Mucosa of rectum (tissue), 2 donors: ENCODE data around the gene MTUS2.

Experiments
- H3K27ac ChIP-seq, 2 donors: one replicate each; pipeline ENCODE4 v1.7.0; 2013; ENCODE audit warnings: inconsistent platforms in 2 of 2, low read depth in 2 of 2, low read length in 2 of 2
- H3K27me3 ChIP-seq, 2 donors: one replicate each; pipeline ENCODE4 v1.7.0; 2013; ENCODE audit warnings: low read length in 2 of 2; ENCODE audit not compliant: control insufficient read depth in 2 of 2, insufficient read depth in 2 of 2
- H3K36me3 ChIP-seq, 2 donors: one replicate each; pipeline ENCODE4 v1.7.0; 2013; ENCODE audit warnings: low read length in 2 of 2; ENCODE audit not compliant: control insufficient read depth in 2 of 2, insufficient read depth in 2 of 2
- H3K4me1 ChIP-seq, 2 donors: one replicate each; pipeline ENCODE4 v1.7.0; 2013; ENCODE audit warnings: low read length in 2 of 2, mild to moderate bottlenecking in 1 of 2; ENCODE audit not compliant: control insufficient read depth in 2 of 2, insufficient read depth in 2 of 2
- H3K4me3 ChIP-seq, 2 donors: one replicate each; pipeline ENCODE4 v1.7.0; 2013; ENCODE audit warnings: low read length in 2 of 2
- H3K9ac ChIP-seq, 2 donors: one replicate each; pipeline ENCODE4 v1.7.0; 2013; ENCODE audit warnings: low read length in 2 of 2, low read depth in 1 of 2, mild to moderate bottlenecking in 1 of 2
- H3K9me3 ChIP-seq, 2 donors: one replicate each; pipeline ENCODE4 v1.7.0; 2013; ENCODE audit warnings: low read length in 2 of 2; ENCODE audit not compliant: control insufficient read depth in 2 of 2
- donor health status: healthy.
- donor health status: Normal muscosa, but diverticular disease.

The MTUS2 gene

GRCh38 chr13:29508130-29508875, 688.2 kb downstream of the MTUS2 start:
- Histone ChIP-seq H3K4me1 (no peaks in the 10 kb centered on the region), H3K36me3 (peaks cover 4 to 7% of the 10 kb centered on the region in 2 donors), H3K4me3 (no peak overlapping the region), H3K27ac (no peak overlapping the region), H3K9ac (no peak overlapping the region), H3K9me3 (no peaks in the 10 kb centered on the region), H3K27me3 (peaks cover 4% of the 10 kb centered on the region in 2 donors)

- H3K27me3 ChIP-seq = peaks cover 4% of the 10 kb centered on the region in 2 donors
- no peak overlapping the region for H3K9ac ChIP-seq
- no peak overlapping the region for H3K4me3 ChIP-seq
- no peak overlapping the region for H3K27ac ChIP-seq
- H3K9me3 ChIP-seq = no peaks in the 10 kb centered on the region
- H3K4me1 ChIP-seq = no peaks in the 10 kb centered on the region
- H3K36me3 ChIP-seq = peaks cover 8 to 10% of the 10 kb centered on the region in 2 donors
Observed at GRCh38 chr13:29508876-29509252, 688.7 kb downstream of the MTUS2 start.

GRCh38 chr13:29509999-29510589, 690.0 kb downstream of the MTUS2 start:
- H3K36me3 ChIP-seq = peaks cover 12 to 16% of the 10 kb centered on the region in 2 donors
- no peak overlapping the region for H3K4me3 ChIP-seq
- H3K9ac ChIP-seq = no peak overlapping the region
- H3K27me3 ChIP-seq = peaks cover 0 to 4% of the 10 kb centered on the region in 2 donors
- no peaks in the 10 kb centered on the region for H3K9me3 ChIP-seq
- H3K27ac ChIP-seq = no peak overlapping the region
- no peaks in the 10 kb centered on the region for H3K4me1 ChIP-seq

DNA sequence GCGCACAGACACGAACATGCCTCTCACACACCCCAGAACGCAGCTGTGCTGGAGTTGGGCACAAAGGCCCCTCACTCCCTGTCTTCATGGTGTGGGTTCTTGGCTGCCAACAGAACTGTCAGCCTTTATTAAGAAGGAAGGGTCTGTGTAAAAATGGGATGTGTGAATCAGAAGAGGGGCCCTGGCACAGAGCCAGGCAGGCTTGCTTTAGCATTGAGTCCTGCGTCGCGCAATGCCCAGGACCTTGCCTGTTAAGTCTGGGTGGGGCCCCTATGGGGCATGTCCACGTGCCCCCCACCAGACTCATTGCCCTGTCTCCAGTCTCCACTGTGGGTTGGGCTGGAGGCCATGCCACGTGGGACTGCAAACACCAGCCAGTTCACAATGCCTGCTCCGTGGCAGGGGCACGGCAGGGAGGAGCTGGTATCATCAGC, 690.5 kb downstream of the MTUS2 start:
- Histone ChIP-seq H3K4me3 (no peak overlapping the region), H3K4me1 (no peaks in the 10 kb centered on the region), H3K36me3 (peaks cover 17 to 18% of the 10 kb centered on the region in 2 donors), H3K27me3 (peaks cover 0 to 4% of the 10 kb centered on the region in 2 donors), H3K27ac (no peak overlapping the region), H3K9me3 (no peaks in the 10 kb centered on the region), H3K9ac (no peak overlapping the region)

GRCh38 chr13:29511106-29511796, 691.1 kb downstream of the MTUS2 start:
- Histone ChIP-seq H3K4me1 (no peaks in the 10 kb centered on the region), H3K27ac (no peak overlapping the region), H3K36me3 (peaks cover 23% of the 10 kb centered on the region in 2 donors)

GRCh38 chr13:29511980-29512379, 691.8 kb downstream of the MTUS2 start:
- Histone ChIP-seq H3K27ac (no peak overlapping the region), H3K4me1 (no peaks in the 10 kb centered on the region), H3K9ac (no peak overlapping the region), H3K27me3 (no peaks in the 10 kb centered on the region), H3K36me3 (peaks cover 29 to 30% of the 10 kb centered on the region in 2 donors), H3K4me3 (no peak overlapping the region), H3K9me3 (no peaks in the 10 kb centered on the region)

More at GRCh38 chr13:29511106-29511796, 691.1 kb downstream of the MTUS2 start:
- Histone ChIP-seq H3K9ac (no peak overlapping the region), H3K4me3 (no peak overlapping the region), H3K27me3 (peaks cover 0 to 4% of the 10 kb centered on the region in 2 donors), H3K9me3 (no peaks in the 10 kb centered on the region)

DNA sequence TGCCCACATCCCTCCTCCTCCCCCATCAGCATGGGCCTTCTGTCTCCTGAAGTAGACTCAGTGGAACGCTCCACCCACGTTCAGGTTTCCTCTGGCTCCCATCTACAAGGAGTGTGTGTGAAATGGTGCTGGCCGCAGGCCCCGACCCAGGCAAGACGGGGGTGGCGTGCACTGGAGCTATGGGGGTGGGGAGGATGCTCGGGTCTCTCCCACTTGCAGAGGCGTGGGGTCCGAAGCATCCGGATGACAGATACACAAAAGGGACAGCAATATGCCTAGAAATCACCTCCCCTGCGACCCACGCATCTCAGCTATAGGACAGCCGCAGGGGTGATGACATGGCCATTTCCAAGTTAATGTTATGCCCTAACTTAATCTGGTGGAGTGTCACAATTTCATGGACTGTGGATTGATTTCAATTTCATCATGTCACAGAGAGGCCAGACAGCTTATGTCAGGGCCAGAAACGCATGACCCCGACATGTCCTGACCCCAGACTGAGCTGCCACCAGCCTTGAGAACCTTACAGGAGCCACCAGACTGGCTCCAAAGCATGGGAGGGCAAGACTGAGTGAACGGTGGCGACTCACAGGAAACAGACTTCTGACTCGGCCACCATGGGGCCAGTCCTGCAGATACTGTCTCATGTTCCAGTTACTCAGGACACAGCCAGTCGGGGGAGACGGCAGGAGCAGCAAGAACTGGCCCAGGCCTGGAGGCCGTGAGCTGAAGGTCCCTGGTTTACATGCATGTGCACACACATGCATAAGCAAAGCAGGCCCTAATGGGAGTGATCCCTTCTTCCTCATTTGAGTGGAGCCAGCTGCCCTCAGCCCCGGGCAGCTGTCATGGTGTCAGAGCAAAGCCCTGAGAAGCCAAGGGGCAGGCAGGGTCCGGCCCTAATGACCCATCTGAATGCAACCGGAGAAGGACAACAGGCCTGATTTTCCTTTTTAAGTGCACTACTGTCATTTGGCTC, 693.2 kb downstream of the MTUS2 start:
- no peak overlapping the region for H3K27ac ChIP-seq
- H3K4me1 ChIP-seq = no peaks in the 10 kb centered on the region
- H3K9me3 ChIP-seq = no peaks in the 10 kb centered on the region
- H3K36me3 ChIP-seq = peaks cover 38 to 42% of the 10 kb centered on the region in 2 donors
- H3K27me3 ChIP-seq = no peaks in the 10 kb centered on the region
- no peak overlapping the region for H3K9ac ChIP-seq
- H3K4me3 ChIP-seq = no peak overlapping the region

- Histone ChIP-seq H3K9ac (no peak overlapping the region), H3K27me3 (no peaks in the 10 kb centered on the region), H3K4me3 (no peak overlapping the region), H3K9me3 (no peaks in the 10 kb centered on the region), H3K4me1 (no peaks in the 10 kb centered on the region), H3K27ac (no peak overlapping the region), H3K36me3 (peaks cover 44 to 48% of the 10 kb centered on the region in 2 donors)
Observed at GRCh38 chr13:29513981-29514719, 694.0 kb downstream of the MTUS2 start.

DNA sequence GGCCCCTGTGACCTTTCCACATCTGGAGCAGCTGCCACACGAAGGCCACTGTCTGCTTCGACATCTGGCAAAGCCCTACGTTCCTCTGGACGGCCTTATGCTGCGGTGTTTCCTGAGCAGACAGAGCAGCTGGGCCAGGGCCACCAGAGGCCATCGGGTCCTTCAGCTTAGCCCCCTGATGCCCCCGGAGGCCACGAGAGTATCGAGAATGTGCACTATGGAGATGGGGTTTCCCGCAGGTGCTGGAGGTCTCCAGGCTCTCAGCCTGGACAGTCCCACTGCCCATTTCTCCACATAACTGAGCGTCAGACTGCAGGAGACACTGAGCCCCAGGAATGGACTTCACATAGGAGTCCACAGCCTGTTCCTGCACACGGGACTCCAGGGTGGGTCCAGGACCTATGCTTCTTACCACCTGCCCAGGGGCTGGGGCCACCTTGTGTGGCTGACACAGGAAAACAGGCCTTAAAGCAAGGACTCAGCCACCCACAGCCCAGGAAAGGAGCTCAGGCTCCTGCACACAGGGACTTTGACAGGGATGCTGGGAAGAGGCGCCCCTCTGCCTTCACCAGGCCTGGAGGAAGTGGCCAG, 694.7 kb downstream of the MTUS2 start:
- H3K9ac ChIP-seq = no peak overlapping the region
- no peak overlapping the region for H3K4me3 ChIP-seq
- H3K27me3 ChIP-seq = no peaks in the 10 kb centered on the region
- H3K9me3 ChIP-seq = no peaks in the 10 kb centered on the region
- H3K27ac ChIP-seq = no peak overlapping the region
- no peaks in the 10 kb centered on the region for H3K4me1 ChIP-seq
- H3K36me3 ChIP-seq = peaks cover 48 to 52% of the 10 kb centered on the region in 2 donors
